DND-41 (cell line): ENCODE results near the gene AP1G2.

Experiments used
- ATAC-seq: fragments of 200-7000 bp; cut with Tn5 transposase; 3 replicates; pipeline ENCODE4 v1.9.1; 2021; ENCODE audit warnings: low read depth; ENCODE audit not compliant: insufficient read depth
- DNase-seq: peaks from one replicate; pipeline ENCODE4 v3.0.0-alpha.2; 2020
- H2AFZ ChIP-seq: 2 replicates; pipeline ENCODE4 v1.6.0; 2012; ENCODE audit warnings: low read depth, low read length
- H3K27ac ChIP-seq: 2 replicates; pipeline ENCODE4 v1.5.1; 2012; ENCODE audit warnings: low read length, inconsistent platforms
- H3K27me3 ChIP-seq: fragments of 200-600 bp; sonication (generic); 2 replicates; pipeline ENCODE4 v1.6.0; 2012; ENCODE audit warnings: low read length, mild to moderate bottlenecking, inconsistent platforms; ENCODE audit not compliant: insufficient read depth, poor library complexity
- H3K36me3 ChIP-seq: 2 replicates; pipeline ENCODE4 v1.5.1; 2012; ENCODE audit warnings: low read length, inconsistent platforms; ENCODE audit not compliant: insufficient read depth
- H3K4me1 ChIP-seq: 2 replicates; pipeline ENCODE4 v1.5.1; 2012; ENCODE audit warnings: mild to moderate bottlenecking, low read length; ENCODE audit not compliant: insufficient read depth
- H3K4me2 ChIP-seq: 2 replicates; pipeline ENCODE4 v1.6.0; 2012; ENCODE audit warnings: mild to moderate bottlenecking, moderate library complexity, low read length, inconsistent platforms; ENCODE audit not compliant: insufficient read depth
- H3K4me3 ChIP-seq, 2 experiments: fragments of 200-600 bp in 1 of 2; shearing (Covaris generic) in 1 of 2; 2 replicates each; pipeline ENCODE4 v1.5.1; 2012 to 2016; ENCODE audit warnings: inconsistent platforms in 2 of 2, low read length in 2 of 2, mild to moderate bottlenecking in 2 of 2, low read depth in 1 of 2, moderate library complexity in 1 of 2
- H3K79me2 ChIP-seq: 2 replicates; pipeline ENCODE4 v1.6.0; 2012; ENCODE audit warnings: low read length, inconsistent platforms; ENCODE audit not compliant: insufficient read depth
- H3K9ac ChIP-seq: 2 replicates; pipeline ENCODE4 v1.6.0; 2012; ENCODE audit warnings: low read depth, mild to moderate bottlenecking, inconsistent platforms, low read length, moderate library complexity
- H3K9me3 ChIP-seq: 2 replicates; pipeline ENCODE4 v1.5.1; 2012; ENCODE audit warnings: low read length, moderate library complexity, mild to moderate bottlenecking, inconsistent platforms; ENCODE audit not compliant: insufficient read depth, severe bottlenecking
- H4K20me1 ChIP-seq: 2 replicates; pipeline ENCODE4 v1.6.0; 2012; ENCODE audit warnings: low read length; ENCODE audit not compliant: insufficient read depth
- EZH2 ChIP-seq: IDR thresholded peaks from 3 replicates; pipeline ENCODE4 v1.6.1; 2012; ENCODE audit warnings: borderline replicate concordance, low read depth, mild to moderate bottlenecking, moderate library complexity, low read length, inconsistent platforms; ENCODE audit not compliant: severe bottlenecking
- TF ChIP-seq, protein P1 (sequence below): IDR thresholded peaks from 2 replicates; pipeline ENCODE4 v1.5.1; 2012; ENCODE audit warnings: borderline replicate concordance, low read length, moderate library complexity, mild to moderate bottlenecking; ENCODE audit not compliant: poor library complexity, severe bottlenecking; ENCODE audit errors: extremely low read depth

AP1G2 gene

DNA sequence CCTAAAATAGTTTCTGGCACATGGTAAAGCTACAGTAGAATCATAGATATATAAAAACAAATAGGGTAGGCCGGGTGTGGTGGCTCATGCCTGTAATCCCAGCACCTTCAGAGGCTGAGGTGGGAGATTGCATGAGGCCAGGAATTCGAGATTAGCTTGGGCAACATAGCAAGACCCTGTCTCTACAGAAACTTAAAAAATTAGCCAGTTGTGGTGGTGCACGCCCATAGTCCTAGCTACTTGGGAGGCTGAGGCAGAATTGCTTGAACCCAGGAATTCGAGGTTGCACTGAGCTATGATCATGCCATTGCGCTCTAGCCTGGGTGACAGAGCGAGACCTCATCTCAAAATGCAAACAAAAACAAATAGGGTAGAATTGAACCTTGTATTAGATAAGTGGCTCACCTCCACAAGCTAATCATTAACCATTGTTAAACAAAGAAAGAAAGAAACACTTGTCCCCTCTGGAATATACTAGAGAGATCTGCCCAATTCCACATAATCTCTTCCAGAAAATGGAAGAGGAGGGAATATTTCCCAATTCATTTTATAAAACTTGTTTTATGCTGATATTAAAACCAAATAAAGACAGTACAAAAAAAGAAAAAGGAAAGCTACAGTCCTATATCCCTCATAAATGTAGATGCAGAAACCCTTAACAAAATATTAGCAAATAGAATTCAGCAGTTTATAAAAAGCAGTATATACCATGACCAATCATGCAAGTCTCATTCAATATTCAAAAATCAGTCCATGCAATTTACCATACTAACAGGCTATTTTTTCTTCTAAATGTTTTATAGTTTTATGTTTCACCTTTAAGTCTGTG is 45.9 kb upstream of the AP1G2 start:
- Histone ChIP-seq H3K36me3 (no peaks in the 10 kb centered on the region), H3K4me1 (peaks cover 17% of the 10 kb centered on the region), H3K27ac (no peak overlapping the region), H3K4me2 (no peak overlapping the region), H3K27me3 (no peaks in the 10 kb centered on the region), H3K4me3 (no peak overlapping the region), H3K9ac (no peak overlapping the region), H2AFZ (no peak overlapping the region), H3K79me2 (no peaks in the 10 kb centered on the region), H4K20me1 (no peaks in the 10 kb centered on the region), H3K9me3 (peaks cover 3% of the 10 kb centered on the region)
- ATAC-seq (no peak), DNase-seq (no peak)
- TF ChIP-seq, protein P1, sequence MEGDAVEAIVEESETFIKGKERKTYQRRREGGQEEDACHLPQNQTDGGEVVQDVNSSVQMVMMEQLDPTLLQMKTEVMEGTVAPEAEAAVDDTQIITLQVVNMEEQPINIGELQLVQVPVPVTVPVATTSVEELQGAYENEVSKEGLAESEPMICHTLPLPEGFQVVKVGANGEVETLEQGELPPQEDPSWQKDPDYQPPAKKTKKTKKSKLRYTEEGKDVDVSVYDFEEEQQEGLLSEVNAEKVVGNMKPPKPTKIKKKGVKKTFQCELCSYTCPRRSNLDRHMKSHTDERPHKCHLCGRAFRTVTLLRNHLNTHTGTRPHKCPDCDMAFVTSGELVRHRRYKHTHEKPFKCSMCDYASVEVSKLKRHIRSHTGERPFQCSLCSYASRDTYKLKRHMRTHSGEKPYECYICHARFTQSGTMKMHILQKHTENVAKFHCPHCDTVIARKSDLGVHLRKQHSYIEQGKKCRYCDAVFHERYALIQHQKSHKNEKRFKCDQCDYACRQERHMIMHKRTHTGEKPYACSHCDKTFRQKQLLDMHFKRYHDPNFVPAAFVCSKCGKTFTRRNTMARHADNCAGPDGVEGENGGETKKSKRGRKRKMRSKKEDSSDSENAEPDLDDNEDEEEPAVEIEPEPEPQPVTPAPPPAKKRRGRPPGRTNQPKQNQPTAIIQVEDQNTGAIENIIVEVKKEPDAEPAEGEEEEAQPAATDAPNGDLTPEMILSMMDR: no peak
- TF ChIP-seq EZH2: no peak

DNA sequence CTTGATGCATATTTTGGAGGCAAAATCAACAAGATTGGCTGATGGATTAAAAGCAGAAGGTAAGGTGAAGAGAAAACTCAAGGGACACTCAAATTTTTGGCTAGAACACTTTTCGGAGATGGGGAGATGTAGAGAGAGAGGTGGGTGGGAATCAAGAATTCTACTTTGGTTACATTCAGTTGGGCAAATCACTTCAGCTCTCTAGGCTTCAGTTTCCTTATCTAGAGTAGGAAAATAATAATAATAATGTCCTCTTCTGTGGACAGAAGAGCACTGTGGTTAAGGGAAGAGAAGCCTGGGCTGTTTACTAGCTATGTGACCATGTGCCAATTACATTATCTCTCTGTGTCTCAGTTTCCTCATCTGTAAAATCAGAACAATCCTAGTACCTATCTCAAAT is 45.2 kb upstream of the AP1G2 start:
- peaks cover 17% of the 10 kb centered on the region for H3K4me1 ChIP-seq
- no peaks in the 10 kb centered on the region for H4K20me1 ChIP-seq
- no peak overlapping the region for H2AFZ ChIP-seq
- TF ChIP-seq EZH2: no peak
- TF ChIP-seq, protein P1: no peak
- ATAC-seq (no peak), DNase-seq (no peak)
- H3K27ac ChIP-seq: no peak overlapping the region
- H3K4me2 ChIP-seq: no peak overlapping the region
- no peak overlapping the region for H3K4me3 ChIP-seq
- no peaks in the 10 kb centered on the region for H3K27me3 ChIP-seq
- H3K9me3 ChIP-seq: peaks cover 3% of the 10 kb centered on the region
- H3K36me3 ChIP-seq: no peaks in the 10 kb centered on the region
- H3K9ac ChIP-seq: no peak overlapping the region
- H3K79me2 ChIP-seq: no peaks in the 10 kb centered on the region

DNA sequence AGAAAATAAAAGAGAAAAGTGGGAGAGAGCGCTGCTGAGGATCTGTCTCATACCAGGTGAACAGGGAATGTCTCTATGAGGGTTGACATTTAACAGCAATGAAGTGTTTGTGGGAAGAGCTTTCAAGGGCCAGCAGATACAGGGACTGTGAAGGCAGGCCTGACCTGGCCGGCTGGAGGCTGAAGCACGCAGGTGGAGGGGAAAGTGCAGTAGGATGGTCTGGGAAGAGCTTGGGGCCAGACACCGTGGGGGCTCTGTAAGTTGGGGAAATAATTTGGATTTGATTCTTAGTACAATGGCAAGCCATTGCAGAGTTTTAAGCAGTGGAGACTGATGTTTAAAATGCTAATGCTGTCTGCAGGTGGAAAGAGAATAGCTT is 44.8 kb upstream of the AP1G2 start:
- Histone ChIP-seq H3K9ac (no peak overlapping the region), H3K27ac (no peak overlapping the region), H3K79me2 (no peaks in the 10 kb centered on the region), H3K4me3 (no peak overlapping the region), H3K36me3 (no peaks in the 10 kb centered on the region), H3K27me3 (peaks cover 3% of the 10 kb centered on the region), H3K4me1 (peaks cover 17% of the 10 kb centered on the region), H4K20me1 (no peaks in the 10 kb centered on the region), H3K4me2 (no peak overlapping the region), H3K9me3 (peaks cover 3% of the 10 kb centered on the region), H2AFZ (no peak overlapping the region)
- DNase-seq (no peak), ATAC-seq (no peak)
- no peak for TF ChIP-seq EZH2
- TF ChIP-seq, protein P1: no peak
